Ishikawa (cell line): ENCODE results near the gene SLC41A2.

Source experiments
- CEBPB ChIP-seq: IDR thresholded peaks from 2 replicates; pipeline ENCODE4 v1.6.1; 2012
- CREB1 ChIP-seq: IDR thresholded peaks from 2 replicates; pipeline ENCODE4 v1.6.1; 2012; ENCODE audit warnings: low read depth
- EGR1 ChIP-seq: IDR thresholded peaks from 2 replicates; pipeline ENCODE4 v1.6.1; 2012
- EP300 ChIP-seq: IDR thresholded peaks from 2 replicates; pipeline ENCODE4 v1.6.1; 2012; ENCODE audit warnings: borderline replicate concordance
- FOXM1 ChIP-seq: IDR thresholded peaks from 2 replicates; pipeline ENCODE4 v1.6.1; 2012; ENCODE audit warnings: low read depth, borderline replicate concordance
- NFIC ChIP-seq: IDR thresholded peaks from 2 replicates; pipeline ENCODE4 v1.6.1; 2012
- RAD21 ChIP-seq: IDR thresholded peaks from 2 replicates; pipeline ENCODE4 v1.6.1; 2012; ENCODE audit warnings: low read depth
- TAF1 ChIP-seq: IDR thresholded peaks from 2 replicates; pipeline ENCODE4 v1.6.1; 2012; ENCODE audit warnings: low read depth, mild to moderate bottlenecking
- TCF12 ChIP-seq: IDR thresholded peaks from 2 replicates; pipeline ENCODE4 v1.6.1; 2012; ENCODE audit warnings: low read depth
- TEAD4 ChIP-seq: IDR thresholded peaks from 2 replicates; pipeline ENCODE4 v1.6.1; 2012
- USF1 ChIP-seq: IDR thresholded peaks from 2 replicates; pipeline ENCODE4 v1.6.1; 2012
- YY1 ChIP-seq: IDR thresholded peaks from 2 replicates; pipeline ENCODE4 v1.6.1; 2012; ENCODE audit warnings: low read depth
- ZBTB7A ChIP-seq: IDR thresholded peaks from 2 replicates; pipeline ENCODE4 v1.6.1; 2012; ENCODE audit warnings: low read depth
- TF ChIP-seq, protein P1 (sequence below): IDR thresholded peaks from 2 replicates; pipeline ENCODE4 v1.6.1; 2012; ENCODE audit warnings: low read depth, mild to moderate bottlenecking
- TF ChIP-seq, protein P2 (sequence below): IDR thresholded peaks from 2 replicates; pipeline ENCODE4 v1.6.1; 2012

The SLC41A2 gene

DNA sequence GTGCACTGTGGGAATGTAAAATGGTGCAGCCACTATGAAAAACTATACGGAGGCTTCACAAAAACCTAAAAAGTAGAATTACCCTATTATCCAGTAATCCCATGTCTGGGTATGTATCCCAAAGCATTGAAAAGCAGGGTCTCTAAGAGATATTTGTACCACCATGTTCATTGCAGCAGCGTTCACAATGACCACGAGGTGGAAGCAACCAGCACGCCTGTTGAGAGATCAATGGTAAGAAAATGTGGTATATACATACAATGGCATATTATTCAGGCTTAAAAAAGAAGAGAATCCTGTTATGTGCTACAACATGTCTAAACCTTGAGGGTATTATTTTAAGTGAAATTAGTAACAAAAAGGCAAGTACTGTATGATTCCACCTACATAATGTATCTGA lies 27.1 kb upstream of the SLC41A2 start:
- TF ChIP-seq TCF12 = no peak
- TF ChIP-seq CEBPB = no peak
- TF ChIP-seq, protein P1, sequence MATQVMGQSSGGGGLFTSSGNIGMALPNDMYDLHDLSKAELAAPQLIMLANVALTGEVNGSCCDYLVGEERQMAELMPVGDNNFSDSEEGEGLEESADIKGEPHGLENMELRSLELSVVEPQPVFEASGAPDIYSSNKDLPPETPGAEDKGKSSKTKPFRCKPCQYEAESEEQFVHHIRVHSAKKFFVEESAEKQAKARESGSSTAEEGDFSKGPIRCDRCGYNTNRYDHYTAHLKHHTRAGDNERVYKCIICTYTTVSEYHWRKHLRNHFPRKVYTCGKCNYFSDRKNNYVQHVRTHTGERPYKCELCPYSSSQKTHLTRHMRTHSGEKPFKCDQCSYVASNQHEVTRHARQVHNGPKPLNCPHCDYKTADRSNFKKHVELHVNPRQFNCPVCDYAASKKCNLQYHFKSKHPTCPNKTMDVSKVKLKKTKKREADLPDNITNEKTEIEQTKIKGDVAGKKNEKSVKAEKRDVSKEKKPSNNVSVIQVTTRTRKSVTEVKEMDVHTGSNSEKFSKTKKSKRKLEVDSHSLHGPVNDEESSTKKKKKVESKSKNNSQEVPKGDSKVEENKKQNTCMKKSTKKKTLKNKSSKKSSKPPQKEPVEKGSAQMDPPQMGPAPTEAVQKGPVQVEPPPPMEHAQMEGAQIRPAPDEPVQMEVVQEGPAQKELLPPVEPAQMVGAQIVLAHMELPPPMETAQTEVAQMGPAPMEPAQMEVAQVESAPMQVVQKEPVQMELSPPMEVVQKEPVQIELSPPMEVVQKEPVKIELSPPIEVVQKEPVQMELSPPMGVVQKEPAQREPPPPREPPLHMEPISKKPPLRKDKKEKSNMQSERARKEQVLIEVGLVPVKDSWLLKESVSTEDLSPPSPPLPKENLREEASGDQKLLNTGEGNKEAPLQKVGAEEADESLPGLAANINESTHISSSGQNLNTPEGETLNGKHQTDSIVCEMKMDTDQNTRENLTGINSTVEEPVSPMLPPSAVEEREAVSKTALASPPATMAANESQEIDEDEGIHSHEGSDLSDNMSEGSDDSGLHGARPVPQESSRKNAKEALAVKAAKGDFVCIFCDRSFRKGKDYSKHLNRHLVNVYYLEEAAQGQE = no peak
- TF ChIP-seq CREB1 = no peak
- TF ChIP-seq RAD21 = no peak
- no peak for TF ChIP-seq TEAD4
- TF ChIP-seq YY1 = no peak
- TF ChIP-seq ZBTB7A = no peak
- no peak for TF ChIP-seq FOXM1
- no peak for TF ChIP-seq EP300
- no peak for TF ChIP-seq NFIC
- no peak for TF ChIP-seq TAF1
- no peak for TF ChIP-seq USF1
- TF ChIP-seq, protein P2, sequence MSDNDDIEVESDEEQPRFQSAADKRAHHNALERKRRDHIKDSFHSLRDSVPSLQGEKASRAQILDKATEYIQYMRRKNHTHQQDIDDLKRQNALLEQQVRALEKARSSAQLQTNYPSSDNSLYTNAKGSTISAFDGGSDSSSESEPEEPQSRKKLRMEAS = no peak
- no peak for TF ChIP-seq EGR1

GRCh38 chr12:104976703-104977102 lies 18.6 kb upstream of the SLC41A2 start:
- no peak for TF ChIP-seq CEBPB
- TF ChIP-seq TAF1 = no peak
- no peak for TF ChIP-seq YY1
- no peak for TF ChIP-seq USF1
- no peak for TF ChIP-seq NFIC
- no peak for TF ChIP-seq EP300
- TF ChIP-seq FOXM1 = no peak
- TF ChIP-seq TCF12 = no peak
- no peak for TF ChIP-seq ZBTB7A
- TF ChIP-seq CREB1 = no peak
- TF ChIP-seq TEAD4 = no peak
- TF ChIP-seq, protein P1 = no peak
- TF ChIP-seq EGR1 = no peak
- TF ChIP-seq RAD21 = no peak
- TF ChIP-seq, protein P2 = no peak

GRCh38 chr12:104975587-104976343 lies 17.7 kb upstream of the SLC41A2 start:
- TF ChIP-seq CEBPB (no peak), FOXM1 (no peak), RAD21 (no peak), NFIC (no peak), YY1 (no peak), USF1 (no peak), TAF1 (no peak)
- TF ChIP-seq, protein P2 = no peak

DNA sequence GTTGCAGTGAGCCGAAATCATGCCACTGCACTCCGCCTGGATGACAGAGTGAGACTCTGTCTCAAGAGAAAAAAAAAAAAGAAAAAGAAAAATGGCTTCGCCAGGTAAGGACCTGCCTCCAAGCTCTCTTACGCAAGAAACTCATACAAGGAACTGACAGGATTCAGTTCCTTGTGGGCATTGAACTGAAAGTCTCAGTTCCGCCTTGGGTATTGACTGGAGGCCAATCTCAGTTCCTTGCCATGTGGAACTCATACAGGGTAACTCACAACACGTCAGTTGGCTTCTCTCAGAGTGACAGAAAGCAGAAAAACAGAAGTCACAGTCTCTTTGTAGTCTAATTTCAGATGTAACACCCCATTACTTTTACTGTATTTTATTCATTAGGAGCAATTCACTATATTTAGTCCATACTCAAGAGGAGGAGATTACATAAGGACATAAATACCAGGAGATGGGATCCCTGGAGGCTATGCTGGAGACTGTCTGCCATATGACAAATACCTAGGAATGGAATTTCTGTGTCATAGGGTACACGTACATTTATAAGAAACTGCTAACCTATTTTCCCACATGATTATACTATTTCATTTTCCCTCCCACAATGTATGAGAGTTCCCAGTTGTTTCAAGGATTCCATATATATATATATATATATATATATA lies 16.7 kb upstream of the SLC41A2 start:
- TF ChIP-seq EP300 = no peak
- no peak for TF ChIP-seq ZBTB7A
- no peak for TF ChIP-seq TCF12
- no peak for TF ChIP-seq USF1
- no peak for TF ChIP-seq TEAD4
- TF ChIP-seq NFIC = no peak
- TF ChIP-seq YY1 = no peak
- TF ChIP-seq, protein P2 = no peak
- TF ChIP-seq EGR1 = no peak
- TF ChIP-seq CREB1 = no peak
- no peak for TF ChIP-seq TAF1
- no peak for TF ChIP-seq RAD21
- TF ChIP-seq CEBPB = no peak
- TF ChIP-seq, protein P1 = no peak
- TF ChIP-seq FOXM1 = no peak
